CD14-positive monocyte (primary cell): ENCODE measurements around the gene HCN3. TPM values are rescaled to one million over a fixed set of nuclear protein-coding genes. Genes with fewer than 3 reads are reported as not detected.

Experiments
- DNase-seq, 3 donors: peaks; one replicate each; pipeline ENCODE4 v3.0.0-alpha.2; 2011 to 2022
- H2AFZ ChIP-seq: 2 replicates; pipeline ENCODE4 v1.6.0; 2012; ENCODE audit warnings: mild to moderate bottlenecking, low read depth, low read length, inconsistent platforms; ENCODE audit not compliant: insufficient read depth, poor library complexity, severe bottlenecking
- H3K27ac ChIP-seq, 2 donors: 1 replicate in 1 of 2; 2 replicates in 1 of 2; pipeline ENCODE4 v1.5.1; 2012 to 2013; ENCODE audit warnings: low read length in 2 of 2, control low read depth in 1 of 2, inconsistent platforms in 1 of 2, low read depth in 1 of 2, mild to moderate bottlenecking in 1 of 2
- H3K27me3 ChIP-seq, 2 donors: one replicate each; pipeline versions ENCODE4 v1.6.0 to v1.6.1; 2011 to 2013; ENCODE audit warnings: low read length in 2 of 2; ENCODE audit not compliant: control insufficient read depth in 2 of 2, insufficient read depth in 2 of 2
- H3K36me3 ChIP-seq, 2 donors: replicated peaks in 1 of 2; 1 replicate in 1 of 2; 2 replicates in 1 of 2; pipeline versions ENCODE4 v1.5.1 to v1.6.1; 2012 to 2013; ENCODE audit warnings: low read length in 2 of 2, control low read depth in 1 of 2, inconsistent platforms in 1 of 2, mild to moderate bottlenecking in 1 of 2; ENCODE audit not compliant: insufficient read depth in 2 of 2, control insufficient read depth in 1 of 2
- H3K4me1 ChIP-seq, 2 donors: 1 replicate in 1 of 2; 2 replicates in 1 of 2; pipeline versions ENCODE4 v1.5.1 to v1.6.1; 2012 to 2013; ENCODE audit warnings: low read length in 2 of 2, control low read depth in 1 of 2, inconsistent platforms in 1 of 2, mild to moderate bottlenecking in 1 of 2, moderate library complexity in 1 of 2; ENCODE audit not compliant: insufficient read depth in 2 of 2, control insufficient read depth in 1 of 2
- H3K4me2 ChIP-seq: replicated peaks from 2 replicates; pipeline ENCODE3; 2012; ENCODE audit warnings: low read length, moderate library complexity, mild to moderate bottlenecking; ENCODE audit not compliant: poor library complexity, severe bottlenecking; ENCODE audit errors: extremely low read depth
- H3K4me3 ChIP-seq, 3 experiments: fragments of 200-600 bp in 1 of 3; sonication (generic) in 1 of 3; replicated peaks in 1 of 3; 1 replicate in 2 of 3; 2 replicates in 1 of 3; pipeline ENCODE4 v1.5.1; 2011 to 2013; ENCODE audit warnings: low read length in 3 of 3, mild to moderate bottlenecking in 3 of 3, control low read depth in 2 of 3, low read depth in 2 of 3, inconsistent platforms in 1 of 3, moderate library complexity in 1 of 3
- H3K79me2 ChIP-seq: 2 replicates; pipeline ENCODE4 v1.6.0; 2012; ENCODE audit warnings: mild to moderate bottlenecking, control low read depth, inconsistent platforms, low read length, moderate library complexity; ENCODE audit not compliant: insufficient read depth
- H3K9ac ChIP-seq: 2 replicates; pipeline ENCODE4 v1.6.0; 2017; ENCODE audit warnings: low read length, mild to moderate bottlenecking; ENCODE audit not compliant: insufficient read depth, poor library complexity, severe bottlenecking
- H3K9me3 ChIP-seq, 2 donors: replicated peaks in 1 of 2; 1 replicate in 1 of 2; 2 replicates in 1 of 2; pipeline versions ENCODE4 v1.5.1 to v1.6.1; 2012 to 2013; ENCODE audit warnings: low read length in 2 of 2, control low read depth in 1 of 2; ENCODE audit not compliant: control insufficient read depth in 1 of 2, insufficient read depth in 1 of 2
- H4K20me1 ChIP-seq: 2 replicates; pipeline ENCODE4 v1.6.0; 2012; ENCODE audit warnings: mild to moderate bottlenecking, low read length, control low read depth, moderate library complexity; ENCODE audit not compliant: insufficient read depth
- H3K27ac Mint-ChIP-seq, 7 donors: one replicate each; pipeline ENCODE4 v1.8.0; 2020; ENCODE audit warnings: mild to moderate bottlenecking in 7 of 7, mixed read lengths in 7 of 7, moderate library complexity in 6 of 7, inconsistent platforms in 2 of 7
- H3K27me3 Mint-ChIP-seq, 3 donors: one replicate each; pipeline ENCODE4 v1.8.0; 2021 to 2022; ENCODE audit warnings: low read depth in 3 of 3, mild to moderate bottlenecking in 3 of 3, mixed read lengths in 3 of 3, moderate library complexity in 3 of 3, inconsistent platforms in 1 of 3
- H3K36me3 Mint-ChIP-seq, 2 donors: one replicate each; pipeline ENCODE4 v1.8.0; 2020; ENCODE audit warnings: mixed read lengths in 2 of 2, inconsistent platforms in 1 of 2, mild to moderate bottlenecking in 1 of 2
- H3K4me1 Mint-ChIP-seq: one replicate; pipeline ENCODE4 v1.8.0; 2020; ENCODE audit warnings: mild to moderate bottlenecking, mixed read lengths
- H3K4me3 Mint-ChIP-seq, 2 donors: one replicate each; pipeline ENCODE4 v1.8.0; 2020; ENCODE audit warnings: mild to moderate bottlenecking in 2 of 2, mixed read lengths in 2 of 2, moderate library complexity in 1 of 2
- H3K9me3 Mint-ChIP-seq, 7 donors: one replicate each; pipeline ENCODE4 v1.8.0; 2020 to 2022; ENCODE audit warnings: mixed read lengths in 7 of 7, mild to moderate bottlenecking in 6 of 7, moderate library complexity in 6 of 7, inconsistent platforms in 2 of 7
- CTCF ChIP-seq: fragments of 200-600 bp; IDR thresholded peaks from one replicate; pipeline ENCODE4 v1.8.0; 2022; ENCODE audit warnings: antibody characterized with exemption, mild to moderate bottlenecking
- WGBS: methylation state at CpG from one replicate; pipeline ENCODE4 v1.1.5; 2013; ENCODE audit warnings: missing lambda C conversion rate; ENCODE audit not compliant: insufficient coverage; 5-methylcytosine and 5-hydroxymethylcytosine counted together
- intact Hi-C, 2 donors: fragments of 100-400 bp; cut with micrococcal nuclease; formaldehyde crosslinking; loops; one replicate each; pipeline versions ENCODE4 v1.15.0 to v1.15.1; 2023
- polyA plus RNA-seq, 3 donors: library from polyadenylated mRNA; depleted of rRNA in 1 of 3; unstranded in 2 of 3; stranded (reverse) in 1 of 3; fragments of 300-500 nt in 2 of 3; fragments of >200 nt in 1 of 3; fragmentation: Illumina TruSeq in 2 of 3; gene quantifications; 1 replicate in 2 of 3; 2 replicates in 1 of 3; pipeline ENCODE4 v1.2.3, GENCODE V29; 2012 to 2021

Gene HCN3
- polyA plus RNA-seq, 3 donors: 0.15 to 2.3 TPM; not detected in 1

- Histone ChIP-seq H3K27ac (no peak overlapping the region), H3K4me2 (no peak overlapping the region), H4K20me1 (no peaks in the 10 kb centered on the region), H2AFZ (no peak overlapping the region), H3K79me2 (no peaks in the 10 kb centered on the region), H3K36me3 (no peaks in the 10 kb centered on the region), H3K9me3 (no peaks in the 10 kb centered on the region), H3K4me1 (peaks cover 8 to 9% of the 10 kb centered on the region in 2 donors), H3K27me3 (peaks cover 0 to 19% of the 10 kb centered on the region in 2 donors), H3K4me3 (no peak overlapping the region), H3K9ac (no peak overlapping the region)
- no peak for DNase-seq
- peak overlapping the region in 2 of 7 donors; percentile 13 to 36 for H3K27ac Mint-ChIP-seq
- H3K4me1 Mint-ChIP-seq: peaks cover 17% of the 10 kb centered on the region
- intact Hi-C loops: no loop called here
- TF ChIP-seq CTCF: no peak
- H3K4me3 Mint-ChIP-seq: no peak overlapping the region
- WGBS: 91% methylated on average over 16 of the region's 29 CpGs
- H3K27me3 Mint-ChIP-seq: peaks cover 11 to 18% (median 15%) of the 10 kb centered on the region in 3 donors
- H3K9me3 Mint-ChIP-seq: no peaks in the 10 kb centered on the region
- H3K36me3 Mint-ChIP-seq: no peaks in the 10 kb centered on the region
Observed at GRCh38 chr1:155282488-155283091, 5.3 kb downstream of the HCN3 start.

DNA sequence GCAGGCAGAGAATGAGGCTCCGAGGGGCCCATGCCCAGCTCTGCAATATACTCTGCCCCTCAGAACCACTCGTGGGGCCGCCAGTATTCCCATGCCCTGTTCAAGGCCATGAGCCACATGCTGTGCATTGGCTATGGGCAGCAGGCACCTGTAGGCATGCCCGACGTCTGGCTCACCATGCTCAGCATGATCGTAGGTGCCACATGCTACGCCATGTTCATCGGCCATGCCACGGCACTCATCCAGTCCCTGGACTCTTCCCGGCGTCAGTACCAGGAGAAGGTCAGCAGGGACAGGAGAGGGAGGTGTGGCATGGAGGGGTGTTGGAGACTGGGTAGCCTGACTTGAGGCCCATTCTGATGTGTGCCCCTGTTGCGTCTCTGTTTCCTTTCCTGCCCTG lies 7.2 kb downstream of the HCN3 start:
- Histone ChIP-seq H3K27ac (no peak overlapping the region), H2AFZ (no peak overlapping the region), H3K4me3 (no peak overlapping the region), H3K36me3 (no peaks in the 10 kb centered on the region), H3K4me1 (no peaks in the 10 kb centered on the region), H3K27me3 (peaks cover 0 to under 1% of the 10 kb centered on the region in 2 donors), H3K9ac (no peak overlapping the region), H3K79me2 (no peaks in the 10 kb centered on the region), H3K4me2 (no peak overlapping the region), H4K20me1 (no peaks in the 10 kb centered on the region), H3K9me3 (no peaks in the 10 kb centered on the region)
- H3K27ac Mint-ChIP-seq: no peak overlapping the region
- no peaks in the 10 kb centered on the region for H3K9me3 Mint-ChIP-seq
- no peak overlapping the region for H3K4me3 Mint-ChIP-seq
- TF ChIP-seq CTCF: no peak
- H3K27me3 Mint-ChIP-seq: peaks cover 0 to 5% (median 5%) of the 10 kb centered on the region in 3 donors
- WGBS: 99% methylated on average over 11 of the region's 12 CpGs
- intact Hi-C loops: no loop called here
- H3K4me1 Mint-ChIP-seq: peaks cover 3% of the 10 kb centered on the region
- H3K36me3 Mint-ChIP-seq: no peaks in the 10 kb centered on the region
- no peak for DNase-seq
